H1 (cell line): ENCODE results near the gene XPNPEP2. TPM values are rescaled to one million over a fixed set of nuclear protein-coding genes. Genes with fewer than 3 reads are reported as not detected.

Source experiments
- CTCF ChIA-PET: fragments of 300-600 bp; sonication (Branson Sonifier 250); formaldehyde crosslinking; loops from one replicate; lab custom pipeline; 2021; ENCODE audit not compliant: partially characterized antibody; lab: Charles Lee
- POLR2A ChIA-PET: fragments of 300-600 bp; sonication (Branson Sonifier 250); formaldehyde crosslinking; loops from one replicate; lab custom pipeline; 2021; ENCODE audit warnings: inconsistent platforms; ENCODE audit not compliant: partially characterized antibody; lab: Charles Lee
- DNase-seq, 2 experiments: peaks; one replicate each; pipeline versions ENCODE4 v3.0.0 to v3.0.0-alpha.2; 2010 to 2022; ENCODE audit warnings: low spot score in 2 of 2, low read depth in 1 of 2, mixed read lengths in 1 of 2
- FAIRE-seq: peaks from 2 replicates; lab custom pipeline; 2011; peaks lifted over from hg19 to GRCh38; lab: Jason Lieb, UNC
- H2AFZ ChIP-seq: 2 replicates; pipeline ENCODE4 v1.8.1; 2012; ENCODE audit warnings: low read length, inconsistent platforms
- H2AK5ac ChIP-seq: 2 replicates; pipeline ENCODE4 v1.6.1; 2013; ENCODE audit warnings: low read depth, low read length
- H2BK120ac ChIP-seq: replicated peaks from 2 replicates; pipeline ENCODE3; 2013; ENCODE audit warnings: low read depth, low read length, inconsistent platforms
- H2BK12ac ChIP-seq: 2 replicates; pipeline ENCODE4 v1.6.1; 2013; ENCODE audit warnings: low read depth, low read length
- H2BK15ac ChIP-seq: 2 replicates; pipeline ENCODE4 v1.6.1; 2013; ENCODE audit warnings: low read length
- H2BK20ac ChIP-seq: 2 replicates; pipeline ENCODE4 v1.6.1; 2013; ENCODE audit warnings: low read length
- H2BK5ac ChIP-seq: 2 replicates; pipeline ENCODE4 v1.6.1; 2013; ENCODE audit warnings: low read depth, low read length
- H3K14ac ChIP-seq: 2 replicates; pipeline ENCODE4 v1.6.1; 2013; ENCODE audit warnings: inconsistent platforms; ENCODE audit not compliant: insufficient read length
- H3K18ac ChIP-seq: 2 replicates; pipeline ENCODE4 v1.6.1; 2013; ENCODE audit warnings: low read length; ENCODE audit errors: extremely low read depth
- H3K23ac ChIP-seq: 2 replicates; pipeline ENCODE4 v1.6.1; 2013; ENCODE audit warnings: inconsistent platforms; ENCODE audit not compliant: insufficient read length
- H3K23me2 ChIP-seq: 2 replicates; pipeline ENCODE4 v1.6.1; 2013; ENCODE audit warnings: low read depth, low read length
- H3K27ac ChIP-seq: 2 replicates; pipeline ENCODE4 v1.6.1; 2011; ENCODE audit warnings: low read depth, low read length, inconsistent platforms
- H3K27me3 ChIP-seq, 4 experiments: replicated peaks in 1 of 4; 1 replicate in 1 of 4; 2 replicates in 3 of 4; pipeline versions ENCODE4 v1.6.1 to v1.8.1; 2011 to 2013; ENCODE audit warnings: low read length in 3 of 4, mild to moderate bottlenecking in 3 of 4, inconsistent platforms in 2 of 4, mixed read lengths in 2 of 4, moderate library complexity in 1 of 4; ENCODE audit not compliant: control insufficient read depth in 3 of 4, insufficient read depth in 3 of 4; ENCODE audit errors: extremely low read depth in 1 of 4
- H3K36me3 ChIP-seq, 4 experiments: 2 replicates each; pipeline versions ENCODE4 v1.6.1 to v1.8.1; 2011 to 2013; ENCODE audit warnings: mild to moderate bottlenecking in 4 of 4, low read length in 3 of 4, moderate library complexity in 2 of 4, control low read depth in 1 of 4, inconsistent platforms in 1 of 4; ENCODE audit not compliant: insufficient read depth in 4 of 4, control insufficient read depth in 2 of 4
- H3K4ac ChIP-seq: replicated peaks from 2 replicates; pipeline ENCODE3; 2013; ENCODE audit warnings: low read length, low read depth, mixed read lengths, inconsistent platforms; ENCODE audit not compliant: insufficient read length
- H3K4me1 ChIP-seq, 4 experiments: replicated peaks in 1 of 4; 1 replicate in 1 of 4; 2 replicates in 3 of 4; pipeline versions ENCODE4 v1.6.1 to v1.8.1; 2011 to 2013; ENCODE audit warnings: low read length in 3 of 4, inconsistent platforms in 2 of 4, mixed read lengths in 1 of 4; ENCODE audit not compliant: insufficient read depth in 4 of 4, control insufficient read depth in 3 of 4
- H3K4me2 ChIP-seq, 2 experiments: 2 replicates each; pipeline versions ENCODE4 v1.6.1 to v1.8.1; 2011 to 2013; ENCODE audit warnings: low read depth in 2 of 2, low read length in 2 of 2, control low read depth in 1 of 2, inconsistent platforms in 1 of 2, mild to moderate bottlenecking in 1 of 2; ENCODE audit not compliant: insufficient read depth in 1 of 2
- H3K4me3 ChIP-seq, 4 experiments: fragments of 200-600, 300-600 bp in 1 of 4; sonication (generic), shearing (Covaris generic), sonication (Bioruptor Twin) in 1 of 4; 2 replicates each; pipeline versions ENCODE4 v1.5.1 to v1.8.1; 2011 to 2016; ENCODE audit warnings: low read length in 4 of 4, low read depth in 3 of 4, control low read depth in 2 of 4, inconsistent platforms in 2 of 4, mild to moderate bottlenecking in 2 of 4, mixed read lengths in 1 of 4, moderate library complexity in 1 of 4; ENCODE audit not compliant: insufficient read depth in 2 of 4; ENCODE audit errors: extremely low read depth in 1 of 4
- H3K56ac ChIP-seq: replicated peaks from 2 replicates; pipeline ENCODE3; 2013; ENCODE audit warnings: low read depth, mild to moderate bottlenecking, mixed read lengths, low read length, inconsistent platforms; ENCODE audit not compliant: insufficient read length
- H3K79me1 ChIP-seq: 2 replicates; pipeline ENCODE4 v1.6.1; 2013; ENCODE audit warnings: low read depth, low read length, control low read depth
- H3K79me2 ChIP-seq, 2 experiments: 2 replicates each; pipeline versions ENCODE4 v1.6.1 to v1.8.1; 2012 to 2013; ENCODE audit warnings: low read length in 2 of 2, mild to moderate bottlenecking in 2 of 2, inconsistent platforms in 1 of 2; ENCODE audit not compliant: insufficient read depth in 2 of 2, control insufficient read depth in 1 of 2
- H3K9ac ChIP-seq, 4 experiments: replicated peaks in 1 of 4; 1 replicate in 1 of 4; 2 replicates in 3 of 4; pipeline versions ENCODE4 v1.6.1 to v1.8.1; 2011 to 2013; ENCODE audit warnings: low read depth in 3 of 4, low read length in 3 of 4, control low read depth in 2 of 4, mild to moderate bottlenecking in 2 of 4, moderate library complexity in 2 of 4, inconsistent platforms in 1 of 4; ENCODE audit errors: extremely low read depth in 1 of 4
- H3K9me3 ChIP-seq, 2 experiments: 2 replicates each; pipeline versions ENCODE4 v1.6.1 to v1.8.1; 2012 to 2013; ENCODE audit warnings: mild to moderate bottlenecking in 2 of 2, moderate library complexity in 2 of 2, control low read depth in 1 of 2, inconsistent platforms in 1 of 2, low read depth in 1 of 2, low read length in 1 of 2, mixed read lengths in 1 of 2; ENCODE audit not compliant: insufficient read depth in 2 of 2
- H4K20me1 ChIP-seq, 2 experiments: replicated peaks in 1 of 2; 2 replicates each; pipeline versions ENCODE3 to v1.8.1; 2011 to 2013; ENCODE audit warnings: inconsistent platforms in 2 of 2, low read length in 2 of 2, mild to moderate bottlenecking in 1 of 2; ENCODE audit not compliant: insufficient read depth in 2 of 2, control insufficient read depth in 1 of 2
- H4K5ac ChIP-seq: 2 replicates; pipeline ENCODE4 v1.6.1; 2013; ENCODE audit warnings: low read length, low read depth, mixed read lengths, inconsistent platforms; ENCODE audit not compliant: insufficient read length
- H4K8ac ChIP-seq: 2 replicates; pipeline ENCODE4 v1.8.0; 2013; ENCODE audit warnings: mild to moderate bottlenecking, moderate library complexity, low read length, inconsistent platforms; ENCODE audit not compliant: insufficient read depth; ENCODE audit errors: extremely low read depth
- H4K91ac ChIP-seq: replicated peaks from 2 replicates; pipeline ENCODE3; 2013; ENCODE audit warnings: low read length, mixed read lengths, inconsistent platforms; ENCODE audit not compliant: insufficient read length
- ASH2L ChIP-seq: fragments of 200-600, 300-600 bp; sonication (generic); IDR thresholded peaks from one replicate; pipeline ENCODE4 v1.7.1; 2017; ENCODE audit warnings: low read length
- ATF3 ChIP-seq: IDR thresholded peaks from 2 replicates; pipeline ENCODE4 v1.6.1; 2011; ENCODE audit warnings: low read depth, mild to moderate bottlenecking, low read length; ENCODE audit not compliant: insufficient read depth
- CHD1 ChIP-seq: IDR thresholded peaks from 2 replicates; pipeline ENCODE4 v1.6.1; 2012; ENCODE audit warnings: low read depth, low read length, improper control_type of control experiment
- CREB1 ChIP-seq: IDR thresholded peaks from 2 replicates; pipeline ENCODE4 v1.6.1; 2012; ENCODE audit warnings: inconsistent platforms
- E2F6 ChIP-seq: IDR thresholded peaks from 2 replicates; pipeline ENCODE4 v1.6.1; 2012; ENCODE audit warnings: inconsistent platforms
- JUN ChIP-seq: IDR thresholded peaks from 2 replicates; pipeline ENCODE4 v1.6.1; 2011; ENCODE audit warnings: low read depth, mild to moderate bottlenecking, improper control_type of control experiment, low read length
- KDM5A ChIP-seq: fragments of 200-600 bp; IDR thresholded peaks from 2 replicates; pipeline ENCODE4 v1.7.1; 2012; ENCODE audit warnings: mild to moderate bottlenecking, low read length, inconsistent platforms, mixed read lengths
- MAFK ChIP-seq: IDR thresholded peaks from 2 replicates; pipeline ENCODE4 v1.6.1; 2012; ENCODE audit warnings: low read depth, mild to moderate bottlenecking, improper control_type of control experiment, low read length
- POLR2A ChIP-seq, 2 experiments: IDR thresholded peaks; 1 replicate in 1 of 2; 2 replicates in 1 of 2; pipeline ENCODE4 v1.6.1; 2011; ENCODE audit warnings: low read depth in 2 of 2, low read length in 2 of 2, mild to moderate bottlenecking in 2 of 2; ENCODE audit errors: control extremely low read depth in 1 of 2
- RFX5 ChIP-seq: IDR thresholded peaks from 2 replicates; pipeline ENCODE4 v1.6.1; 2011; ENCODE audit warnings: low read depth, low read length, improper control_type of control experiment, borderline replicate concordance
- SIX5 ChIP-seq: IDR thresholded peaks from 2 replicates; pipeline ENCODE4 v1.6.1; 2011; ENCODE audit warnings: mild to moderate bottlenecking, low read depth, low read length
- WGBS, 2 experiments: shearing (Covaris generic) in 1 of 2; methylation state at CpG; one replicate each; pipeline versions ENCODE4 v1.1.6 to v1.1.7; 2013 to 2015; ENCODE audit warnings: low lambda C conversion rate in 2 of 2, mixed read lengths in 2 of 2, inconsistent platforms in 1 of 2, low coverage in 1 of 2, missing lambda C conversion rate in 1 of 2; ENCODE audit not compliant: insufficient replicate concordance in 2 of 2, insufficient coverage in 1 of 2, insufficient read length in 1 of 2; ENCODE audit errors: extremely low coverage in 1 of 2, missing lambda C conversion rate in 1 of 2; 5-methylcytosine and 5-hydroxymethylcytosine counted together
- polyA plus RNA-seq, 7 experiments: library from polyadenylated mRNA; depleted of rRNA in 3 of 7; stranded (reverse) in 5 of 7; unstranded in 2 of 7; fragments of >200 nt in 5 of 7; fragments of 200-250 nt in 2 of 7; gene quantifications; 1 replicate in 5 of 7; 2 replicates in 1 of 7; 4 replicates in 1 of 7; pipeline versions ENCODE4 v1.2.1 to v1.2.3, GENCODE V29; 2011 to 2013; ENCODE audit warnings: missing spikeins in 2 of 7, mixed read lengths in 2 of 7
- total RNA-seq: library from RNA; stranded (reverse); fragmentation: NEBNext Ultra II Directional; extraction: Animal tissue kit (Norgen Biotek cat#: 25700); gene quantifications from 2 replicates; pipeline ENCODE4 v1.2.1, GENCODE V29; 2021

XPNPEP2 gene
- total and polyA plus RNA-seq, 2 of the 8 experiments (the other 6 are each of a cell fraction or from before 2014, with no cell fraction given): 0.27 TPM; not detected in 1

- Histone ChIP-seq H4K91ac (no peak overlapping the region), H2AK5ac (no peak overlapping the region), H4K8ac (no peak overlapping the region), H3K27ac (no peak overlapping the region), H3K23ac (no peak overlapping the region), H2AFZ (no peak overlapping the region), H3K23me2 (no peaks in the 10 kb centered on the region), H3K9ac (no peak overlapping the region), H3K27me3 (no peaks in the 10 kb centered on the region), H2BK120ac (no peak overlapping the region), H3K18ac (no peak overlapping the region), H2BK15ac (no peak overlapping the region), H3K79me1 (no peaks in the 10 kb centered on the region), H3K4me2 (no peak overlapping the region), H3K79me2 (no peaks in the 10 kb centered on the region), H3K36me3 (no peaks in the 10 kb centered on the region), H2BK5ac (no peak overlapping the region), H2BK20ac (no peak overlapping the region), H3K9me3 (no peaks in the 10 kb centered on the region), H3K56ac (no peak overlapping the region), H3K4me3 (no peak overlapping the region), H3K4me1 (no peaks in the 10 kb centered on the region), H2BK12ac (no peak overlapping the region), H4K20me1 (no peaks in the 10 kb centered on the region), H4K5ac (no peak overlapping the region), H3K4ac (no peak overlapping the region), H3K14ac (no peak overlapping the region)
- CTCF ChIA-PET: interaction anchor here (1.6 kb wide), 1 partner anchor 17 kb away, joined by 3 read pairs; no protein-coding TSS in a partner anchor
- POLR2A ChIA-PET: no interaction called here
- FAIRE-seq (no peak), DNase-seq (no peak)
- 90% methylated on average over 11 of the region's 11 CpGs; no CpG with 5 or more reads in 1 of the 2 experiments for WGBS, 2 experiments
- TF ChIP-seq RFX5 (no peak), CHD1 (no peak), KDM5A (no peak), JUN (no peak), ASH2L (no peak), ATF3 (no peak), CREB1 (no peak), POLR2A (IDR thresholded peaks at IDR 0.05; ENCODE audit: control extremely low read depth in 1 of 2, low read depth in 2 of 2, low read length in 2 of 2) (no peak), E2F6 (no peak), MAFK (no peak), SIX5 (no peak)
These were observed 46.6 kb downstream of the XPNPEP2 start for GRCh38 chrX:129785160-129785947.
